ENCODE data around the gene EFCAB6. TPM values are rescaled to one million over a fixed set of nuclear protein-coding genes. Genes with fewer than 3 reads are reported as not detected.

EFCAB6 gene
- polyA plus RNA-seq, 2 of the 4 experiments (the other 2 are of a cell fraction), result 0.46 to 1.2 TPM

DNA sequence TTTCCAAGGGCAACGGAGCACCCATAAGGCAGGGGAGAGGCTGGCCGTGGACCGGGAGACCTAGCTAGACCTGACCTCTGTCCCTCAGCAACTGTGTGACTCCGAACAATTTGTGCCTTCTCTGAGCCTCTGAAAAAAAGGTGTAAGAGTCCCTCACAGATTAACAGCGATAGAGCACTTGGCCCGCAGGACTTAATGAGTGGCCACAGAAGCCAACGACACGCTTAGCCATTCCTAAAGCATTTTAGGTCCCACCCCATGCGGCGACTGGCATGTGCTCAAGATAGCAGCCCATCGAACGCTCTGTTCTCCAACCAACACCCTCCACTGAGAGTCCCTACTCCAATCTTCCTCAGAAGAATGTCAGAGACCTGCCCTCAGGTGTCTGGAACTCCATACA is 48.7 kb upstream of the EFCAB6 start:
- TF ChIP-seq, protein P1, sequence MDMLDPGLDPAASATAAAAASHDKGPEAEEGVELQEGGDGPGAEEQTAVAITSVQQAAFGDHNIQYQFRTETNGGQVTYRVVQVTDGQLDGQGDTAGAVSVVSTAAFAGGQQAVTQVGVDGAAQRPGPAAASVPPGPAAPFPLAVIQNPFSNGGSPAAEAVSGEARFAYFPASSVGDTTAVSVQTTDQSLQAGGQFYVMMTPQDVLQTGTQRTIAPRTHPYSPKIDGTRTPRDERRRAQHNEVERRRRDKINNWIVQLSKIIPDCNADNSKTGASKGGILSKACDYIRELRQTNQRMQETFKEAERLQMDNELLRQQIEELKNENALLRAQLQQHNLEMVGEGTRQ (IDR thresholded peaks at IDR 0.05), result no peak
- no peak for TF ChIP-seq CEBPB (IDR thresholded peaks at IDR 0.05)
- TF ChIP-seq, protein P2, sequence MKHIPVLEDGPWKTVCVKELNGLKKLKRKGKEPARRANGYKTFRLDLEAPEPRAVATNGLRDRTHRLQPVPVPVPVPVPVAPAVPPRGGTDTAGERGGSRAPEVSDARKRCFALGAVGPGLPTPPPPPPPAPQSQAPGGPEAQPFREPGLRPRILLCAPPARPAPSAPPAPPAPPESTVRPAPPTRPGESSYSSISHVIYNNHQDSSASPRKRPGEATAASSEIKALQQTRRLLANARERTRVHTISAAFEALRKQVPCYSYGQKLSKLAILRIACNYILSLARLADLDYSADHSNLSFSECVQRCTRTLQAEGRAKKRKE (CRISPR knock-in tag; IDR thresholded peaks at IDR 0.05; ENCODE audit: low read depth), result no peak
- TF ChIP-seq, protein P3, sequence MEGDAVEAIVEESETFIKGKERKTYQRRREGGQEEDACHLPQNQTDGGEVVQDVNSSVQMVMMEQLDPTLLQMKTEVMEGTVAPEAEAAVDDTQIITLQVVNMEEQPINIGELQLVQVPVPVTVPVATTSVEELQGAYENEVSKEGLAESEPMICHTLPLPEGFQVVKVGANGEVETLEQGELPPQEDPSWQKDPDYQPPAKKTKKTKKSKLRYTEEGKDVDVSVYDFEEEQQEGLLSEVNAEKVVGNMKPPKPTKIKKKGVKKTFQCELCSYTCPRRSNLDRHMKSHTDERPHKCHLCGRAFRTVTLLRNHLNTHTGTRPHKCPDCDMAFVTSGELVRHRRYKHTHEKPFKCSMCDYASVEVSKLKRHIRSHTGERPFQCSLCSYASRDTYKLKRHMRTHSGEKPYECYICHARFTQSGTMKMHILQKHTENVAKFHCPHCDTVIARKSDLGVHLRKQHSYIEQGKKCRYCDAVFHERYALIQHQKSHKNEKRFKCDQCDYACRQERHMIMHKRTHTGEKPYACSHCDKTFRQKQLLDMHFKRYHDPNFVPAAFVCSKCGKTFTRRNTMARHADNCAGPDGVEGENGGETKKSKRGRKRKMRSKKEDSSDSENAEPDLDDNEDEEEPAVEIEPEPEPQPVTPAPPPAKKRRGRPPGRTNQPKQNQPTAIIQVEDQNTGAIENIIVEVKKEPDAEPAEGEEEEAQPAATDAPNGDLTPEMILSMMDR (IDR thresholded peaks at IDR 0.05), result no peak
- TF ChIP-seq, protein P4, sequence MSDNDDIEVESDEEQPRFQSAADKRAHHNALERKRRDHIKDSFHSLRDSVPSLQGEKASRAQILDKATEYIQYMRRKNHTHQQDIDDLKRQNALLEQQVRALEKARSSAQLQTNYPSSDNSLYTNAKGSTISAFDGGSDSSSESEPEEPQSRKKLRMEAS (IDR thresholded peaks at IDR 0.05), result no peak
- TF ChIP-seq ZNF302 (CRISPR knock-in tag; IDR thresholded peaks at IDR 0.05), result no peak
- no peak for TF ChIP-seq NR3C1 (IDR thresholded peaks at IDR 0.05)
- no peak for TF ChIP-seq NPAS2 (CRISPR knock-in tag; IDR thresholded peaks at IDR 0.05; ENCODE audit: borderline replicate concordance)
- no peak for TF ChIP-seq CHD4 (IDR thresholded peaks at IDR 0.05; ENCODE audit: borderline replicate concordance)
- no peak for TF ChIP-seq FOXS1 (CRISPR knock-in tag; IDR thresholded peaks at IDR 0.05)
- TF ChIP-seq, protein P5, sequence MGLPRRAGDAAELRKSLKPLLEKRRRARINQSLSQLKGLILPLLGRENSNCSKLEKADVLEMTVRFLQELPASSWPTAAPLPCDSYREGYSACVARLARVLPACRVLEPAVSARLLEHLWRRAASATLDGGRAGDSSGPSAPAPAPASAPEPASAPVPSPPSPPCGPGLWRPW (IDR thresholded peaks at IDR 0.05), result no peak
- no peak for TF ChIP-seq HEYL (CRISPR knock-in tag; IDR thresholded peaks at IDR 0.05)
- TF ChIP-seq, protein P6, sequence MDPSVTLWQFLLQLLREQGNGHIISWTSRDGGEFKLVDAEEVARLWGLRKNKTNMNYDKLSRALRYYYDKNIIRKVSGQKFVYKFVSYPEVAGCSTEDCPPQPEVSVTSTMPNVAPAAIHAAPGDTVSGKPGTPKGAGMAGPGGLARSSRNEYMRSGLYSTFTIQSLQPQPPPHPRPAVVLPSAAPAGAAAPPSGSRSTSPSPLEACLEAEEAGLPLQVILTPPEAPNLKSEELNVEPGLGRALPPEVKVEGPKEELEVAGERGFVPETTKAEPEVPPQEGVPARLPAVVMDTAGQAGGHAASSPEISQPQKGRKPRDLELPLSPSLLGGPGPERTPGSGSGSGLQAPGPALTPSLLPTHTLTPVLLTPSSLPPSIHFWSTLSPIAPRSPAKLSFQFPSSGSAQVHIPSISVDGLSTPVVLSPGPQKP (IDR thresholded peaks at IDR 0.05; ENCODE audit: low read depth, low read length), result no peak
- no peak overlapping the region for H3K27ac ChIP-seq
- no peaks in the 10 kb centered on the region for H3K4me1 ChIP-seq
- H3K4me3 ChIP-seq, result no peak overlapping the region
- FAIRE-seq, result no peak
- 60% methylated on average over 12 of the region's 12 CpGs for WGBS (ENCODE audit: missing lambda C conversion rate)
- no peaks in the 10 kb centered on the region for H3K9me3 ChIP-seq
- ChIA-PET CTCF (no interaction called here), POLR2A (no interaction called here)
- ATAC-seq, result no peak
- H3K4me2 ChIP-seq, result no peak overlapping the region
- no peak for DNase-seq (ENCODE audit: low read depth in 1 of 2, low spot score in 1 of 2)

DNA sequence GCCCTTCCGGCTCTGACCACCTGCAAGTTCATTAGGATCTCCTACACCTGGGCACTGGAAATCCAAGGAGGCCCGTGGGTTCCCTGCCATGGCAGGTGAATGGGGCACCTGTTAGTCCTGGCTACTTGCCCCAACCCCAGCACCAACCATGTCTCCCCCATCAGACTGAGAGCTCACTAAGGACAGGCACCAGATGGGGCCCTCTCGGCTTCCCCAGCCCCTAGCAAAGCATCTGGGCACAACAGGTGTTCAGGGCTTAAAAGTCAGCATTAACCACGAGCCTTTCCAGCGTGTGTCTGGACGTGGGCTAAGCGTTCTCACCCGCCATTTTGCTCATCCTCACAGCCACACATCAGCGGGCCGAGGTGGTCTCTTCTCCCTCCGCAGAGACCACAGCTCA is 48.0 kb upstream of the EFCAB6 start:
- ATAC-seq (no peak), DNase-seq (ENCODE audit: low read depth in 1 of 2, low spot score in 1 of 2) (no peak), FAIRE-seq (no peak)
- H3K4me2 ChIP-seq, result no peak overlapping the region
- 27% methylated on average over 9 of the region's 11 CpGs for WGBS (ENCODE audit: missing lambda C conversion rate)
- POLR2A ChIA-PET, result no interaction called here
- TF ChIP-seq, protein P7, sequence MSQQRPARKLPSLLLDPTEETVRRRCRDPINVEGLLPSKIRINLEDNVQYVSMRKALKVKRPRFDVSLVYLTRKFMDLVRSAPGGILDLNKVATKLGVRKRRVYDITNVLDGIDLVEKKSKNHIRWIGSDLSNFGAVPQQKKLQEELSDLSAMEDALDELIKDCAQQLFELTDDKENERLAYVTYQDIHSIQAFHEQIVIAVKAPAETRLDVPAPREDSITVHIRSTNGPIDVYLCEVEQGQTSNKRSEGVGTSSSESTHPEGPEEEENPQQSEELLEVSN (IDR thresholded peaks at IDR 0.05; ENCODE audit: borderline replicate concordance, low read depth), result no peak
- no peak for TF ChIP-seq CBX8 (IDR thresholded peaks at IDR 0.05)
- TF ChIP-seq, protein P5 (IDR thresholded peaks at IDR 0.05), result no peak
- TF ChIP-seq RCOR1 (IDR thresholded peaks at IDR 0.05; ENCODE audit: low read depth, low read length), result no peak
- no peak for TF ChIP-seq ZC3H11A (IDR thresholded peaks at IDR 0.05)
- no peak for TF ChIP-seq POLR2AphosphoS2 (conservative IDR thresholded peaks at IDR 0.05; ENCODE audit: low read length)
- TF ChIP-seq POLR2A (IDR thresholded peaks at IDR 0.05; ENCODE audit: low read length), result no peak
- TF ChIP-seq ZSCAN20 (CRISPR knock-in tag; IDR thresholded peaks at IDR 0.05), result no peak
- TF ChIP-seq KDM5A (IDR thresholded peaks at IDR 0.05), result no peak
- TF ChIP-seq, protein P8, sequence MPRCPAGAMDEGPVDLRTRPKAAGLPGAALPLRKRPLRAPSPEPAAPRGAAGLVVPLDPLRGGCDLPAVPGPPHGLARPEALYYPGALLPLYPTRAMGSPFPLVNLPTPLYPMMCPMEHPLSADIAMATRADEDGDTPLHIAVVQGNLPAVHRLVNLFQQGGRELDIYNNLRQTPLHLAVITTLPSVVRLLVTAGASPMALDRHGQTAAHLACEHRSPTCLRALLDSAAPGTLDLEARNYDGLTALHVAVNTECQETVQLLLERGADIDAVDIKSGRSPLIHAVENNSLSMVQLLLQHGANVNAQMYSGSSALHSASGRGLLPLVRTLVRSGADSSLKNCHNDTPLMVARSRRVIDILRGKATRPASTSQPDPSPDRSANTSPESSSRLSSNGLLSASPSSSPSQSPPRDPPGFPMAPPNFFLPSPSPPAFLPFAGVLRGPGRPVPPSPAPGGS (IDR thresholded peaks at IDR 0.05), result no peak
- no peak for TF ChIP-seq HOXB5 (CRISPR knock-in tag; IDR thresholded peaks at IDR 0.05)
- TF ChIP-seq, protein P2 (CRISPR knock-in tag; IDR thresholded peaks at IDR 0.05; ENCODE audit: low read depth), result no peak
- no peak for TF ChIP-seq ZNF302 (CRISPR knock-in tag; IDR thresholded peaks at IDR 0.05)
- TF ChIP-seq RFX5 (IDR thresholded peaks at IDR 0.05), result no peak
- no peak for TF ChIP-seq HOXB13 (CRISPR knock-in tag; IDR thresholded peaks at IDR 0.05; ENCODE audit: low read depth)
- H3K27ac ChIP-seq, result no peak overlapping the region
- H3K4me1 ChIP-seq, result no peaks in the 10 kb centered on the region
- H3K9me3 ChIP-seq, result no peaks in the 10 kb centered on the region
- H3K4me3 ChIP-seq, result no peak overlapping the region
- CTCF ChIA-PET, result interaction anchor here (1.0 kb wide), 1 partner anchor 24 kb away, joined by 3 read pairs; no protein-coding TSS in a partner anchor
